Measurements from ENCODE around the gene GARIN5A.

Gene GARIN5A

DNA sequence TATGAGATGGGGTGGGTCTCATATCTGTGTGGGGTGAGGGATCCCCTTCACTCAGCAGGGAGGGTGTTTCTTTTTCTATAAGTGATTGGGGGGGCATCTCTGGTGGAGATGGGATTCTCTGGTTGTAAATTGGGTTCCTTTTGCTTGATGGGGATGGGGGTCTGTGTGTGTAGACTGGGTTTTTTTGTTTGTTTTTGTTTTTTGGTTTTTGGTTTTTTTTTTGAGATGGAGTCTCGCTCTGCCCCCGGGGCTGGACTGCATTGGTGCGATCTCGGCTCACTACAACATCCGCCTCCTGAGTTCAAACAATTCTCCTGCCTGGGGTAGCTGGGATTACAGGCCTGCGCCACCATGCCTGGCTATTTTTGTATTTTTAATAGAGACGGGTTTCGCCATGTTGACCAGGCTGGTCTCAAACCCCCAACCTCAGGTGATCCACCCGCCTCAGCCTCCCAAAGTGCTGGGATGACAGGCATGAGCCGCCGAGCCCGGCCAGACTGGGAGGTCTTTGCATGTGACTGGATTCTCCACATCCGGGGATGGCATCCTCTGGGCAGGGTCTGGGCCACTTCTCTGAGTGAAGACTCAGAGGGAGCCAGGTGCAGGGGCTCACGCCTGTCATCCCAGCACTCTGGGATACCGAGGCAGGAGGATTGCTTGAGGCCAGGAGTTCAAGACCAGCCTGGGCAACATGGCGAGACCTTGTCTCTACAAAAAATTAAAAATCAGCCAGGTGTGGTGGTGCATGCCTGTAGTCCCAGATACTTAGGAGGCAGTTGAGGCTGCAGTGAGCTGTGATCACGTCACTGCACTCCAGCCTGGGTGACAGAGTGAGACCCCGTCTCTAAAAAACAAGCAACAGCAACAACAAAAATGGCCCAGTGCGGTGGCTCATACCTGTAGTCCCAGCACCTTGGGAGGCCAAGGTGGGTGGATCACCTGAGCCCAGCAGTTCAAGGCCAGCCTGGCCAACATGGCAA lies 43.2 kb downstream of the GARIN5A start:
- DNase-seq (ENCODE audit: low read depth): no peak

GRCh38 chr19:50432221-50433028 lies 44.2 kb downstream of the GARIN5A start, which contains the start of gene MYBPC2:
Gene MYBPC2, plus strand, starts transcription at chr19:50432892. Its CDS starts 62 bp downstream, at chr19:50432954.
- DNase-seq (ENCODE audit: low read depth): no peak

DNA sequence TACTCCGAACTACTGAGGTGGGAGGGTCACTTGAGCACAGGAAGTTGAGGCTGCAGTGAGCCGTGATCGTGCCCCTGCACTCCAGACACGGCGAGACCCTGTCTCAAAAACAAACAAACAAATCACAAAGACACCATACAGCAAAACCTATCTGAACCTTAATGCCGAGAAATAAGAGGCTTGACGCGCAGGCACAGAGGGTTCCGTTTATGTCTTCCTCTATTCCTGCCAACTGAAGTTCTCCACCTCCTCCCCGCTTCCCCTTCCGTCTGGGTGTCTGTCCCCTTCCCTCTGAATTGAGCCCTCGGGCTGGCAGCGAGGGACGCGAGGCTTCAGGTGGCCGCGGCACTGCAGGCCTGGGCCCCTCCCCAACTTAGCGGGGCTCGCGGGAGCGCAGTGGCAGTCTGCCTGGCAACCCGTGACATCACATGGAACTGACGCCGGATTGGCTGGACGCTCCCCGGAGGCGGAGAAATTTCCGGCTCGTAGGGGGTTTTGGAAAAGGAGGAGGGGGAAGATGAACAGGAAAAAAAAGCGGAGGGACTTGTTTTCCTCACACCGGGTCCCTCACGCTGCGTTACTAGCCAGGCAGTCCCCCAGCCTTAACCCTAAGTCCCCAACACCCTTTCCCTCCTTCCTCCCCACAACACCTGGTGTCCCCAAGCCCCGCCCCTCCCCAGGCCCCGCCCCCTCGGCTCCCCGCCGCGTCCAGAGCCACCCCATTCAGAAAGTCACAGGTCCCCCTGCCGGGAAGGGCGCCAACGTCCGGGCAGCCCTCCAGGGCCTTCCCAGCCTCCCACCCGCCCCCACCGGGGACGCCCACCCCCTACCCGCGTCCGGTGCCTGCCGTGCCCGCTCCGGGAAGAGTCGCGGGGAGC lies 45.1 kb downstream of the GARIN5A start:
- DNase-seq (ENCODE audit: low read depth): no peak

GRCh38 chr19:50430888-50431342 lies 45.7 kb downstream of the GARIN5A start:
- no peak for DNase-seq (ENCODE audit: low read depth)

GRCh38 chr19:50428772-50429463 lies 47.7 kb downstream of the GARIN5A start:
- no peak for DNase-seq (ENCODE audit: low read depth)

DNA sequence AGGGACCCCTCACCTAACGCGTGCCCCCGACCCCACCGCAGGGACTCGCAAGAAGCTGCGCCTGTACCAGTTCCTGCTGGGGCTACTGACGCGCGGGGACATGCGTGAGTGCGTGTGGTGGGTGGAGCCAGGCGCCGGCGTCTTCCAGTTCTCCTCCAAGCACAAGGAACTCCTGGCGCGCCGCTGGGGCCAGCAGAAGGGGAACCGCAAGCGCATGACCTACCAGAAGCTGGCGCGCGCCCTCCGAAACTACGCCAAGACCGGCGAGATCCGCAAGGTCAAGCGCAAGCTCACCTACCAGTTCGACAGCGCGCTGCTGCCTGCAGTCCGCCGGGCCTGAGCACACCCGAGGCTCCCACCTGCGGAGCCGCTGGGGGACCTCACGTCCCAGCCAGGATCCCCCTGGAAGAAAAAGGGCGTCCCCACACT lies 48.6 kb downstream of the GARIN5A start:
- DNase-seq (ENCODE audit: low read depth): no peak

GRCh38 chr19:50427318-50427925 lies 49.2 kb downstream of the GARIN5A start:
- no peak for DNase-seq (ENCODE audit: low read depth)

DNA sequence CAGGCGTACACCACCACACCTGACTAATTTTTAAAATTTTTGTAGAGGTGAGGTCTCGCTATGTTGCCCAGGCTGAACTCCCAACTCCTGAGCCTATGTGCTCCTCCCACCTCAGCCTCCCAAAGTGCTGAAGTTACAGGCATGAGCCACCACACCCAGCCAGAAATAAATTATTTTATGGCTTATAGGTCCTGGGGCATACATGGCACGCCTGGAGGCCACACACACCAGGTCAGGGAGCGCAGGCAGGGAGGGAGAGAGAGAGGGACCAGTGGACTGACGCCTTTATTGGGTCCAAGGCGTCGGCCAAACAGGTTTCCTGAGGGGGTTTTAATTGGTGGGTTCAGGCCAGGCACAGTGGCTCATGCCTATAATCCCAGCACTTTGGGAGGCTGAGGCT lies 51.1 kb downstream of the GARIN5A start:
- no peak for DNase-seq (ENCODE audit: low read depth)

- no peak for DNase-seq (ENCODE audit: low read depth)
Observed at GRCh38 chr19:50423279-50424113, 53.2 kb downstream of the GARIN5A start.

- DNase-seq (ENCODE audit: low read depth): no peak
Observed at GRCh38 chr19:50422397-50423278, 54.0 kb downstream of the GARIN5A start.

DNA sequence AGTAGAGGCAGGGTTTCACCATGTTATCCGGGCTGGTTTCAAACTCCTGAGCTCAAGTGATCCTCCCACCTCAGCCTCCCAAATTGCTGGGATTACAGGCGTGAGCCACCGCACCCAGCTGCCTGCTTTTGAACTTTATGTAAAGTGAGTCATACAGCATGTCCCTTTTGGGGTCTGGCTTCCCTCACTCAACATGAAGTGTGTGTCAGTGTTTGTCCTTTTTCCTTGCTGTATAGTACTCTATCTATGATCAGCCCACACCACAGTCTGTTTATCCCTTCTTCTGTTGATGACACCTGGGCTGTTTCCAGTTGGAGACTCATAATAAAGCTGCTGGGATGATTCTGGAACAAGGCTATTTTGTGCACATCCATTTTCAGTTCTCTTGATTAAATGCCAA lies 55.8 kb downstream of the GARIN5A start:
- no peak for DNase-seq (ENCODE audit: low read depth)

DNA sequence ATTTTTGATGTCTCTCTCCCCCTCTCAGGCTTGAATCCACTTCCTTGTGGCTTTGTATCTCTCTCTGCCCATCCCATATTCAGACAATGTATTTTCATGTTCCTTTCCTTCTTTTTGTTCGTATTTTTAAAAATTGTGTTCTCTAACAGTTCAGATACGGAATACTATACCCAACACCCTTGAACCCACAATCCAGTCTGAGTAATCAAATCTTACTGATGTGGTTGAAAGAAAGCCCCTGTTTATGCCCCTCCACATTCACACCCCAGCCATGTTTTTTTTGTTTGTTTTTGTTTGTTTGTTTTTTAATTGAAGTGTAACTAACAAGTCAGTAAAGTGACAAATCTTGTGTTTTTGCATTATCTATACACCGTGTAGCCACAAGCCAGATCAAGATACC lies 56.5 kb downstream of the GARIN5A start:
- DNase-seq (ENCODE audit: low read depth): no peak

DNA sequence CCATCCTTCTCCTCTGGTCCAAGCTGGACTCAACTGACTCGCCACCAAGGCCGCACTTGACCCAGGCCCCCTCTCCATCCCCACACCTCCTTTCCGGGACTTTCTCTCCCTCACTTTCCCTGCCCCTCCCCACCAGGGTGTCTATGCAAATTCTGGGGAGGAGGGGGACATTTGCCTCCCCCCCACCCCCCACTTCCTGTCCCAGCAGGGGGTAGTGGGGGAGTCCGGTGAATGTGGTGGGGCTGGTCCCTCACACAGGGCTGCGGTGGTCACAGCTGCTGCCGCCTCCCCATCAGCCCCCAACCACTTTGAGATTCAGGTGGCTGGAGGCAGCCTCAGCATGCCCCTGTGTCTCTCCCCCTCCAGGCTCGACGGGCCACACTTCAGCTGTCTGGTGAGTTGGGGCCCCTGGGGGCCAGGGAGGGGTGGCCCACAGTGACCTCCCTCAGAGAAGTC lies 57.0 kb downstream of the GARIN5A start:
- no peak for DNase-seq (ENCODE audit: low read depth)

- DNase-seq (ENCODE audit: low read depth): no peak
Observed at GRCh38 chr19:50419022-50419579, 57.5 kb downstream of the GARIN5A start.

GRCh38 chr19:50418176-50419021 lies 58.2 kb downstream of the GARIN5A start, which contains the start of gene SPIB:
Gene SPIB, plus strand, starts transcription at chr19:50418938. Its CDS starts 25 bp downstream, at chr19:50418963.
- DNase-seq (ENCODE audit: low read depth): no peak

- no peak for DNase-seq (ENCODE audit: low read depth)
Observed at GRCh38 chr19:50417111-50418081, 59.3 kb downstream of the GARIN5A start.
